ENCODE measurements around the gene FOXD1. TPM values are rescaled to one million over a fixed set of nuclear protein-coding genes. Genes with fewer than 3 reads are reported as not detected.

The FOXD1 gene
- total and polyA plus RNA-seq, 2 of the 8 experiments (the other 6 are each of a cell fraction or from before 2014, with no cell fraction given), result 0.11 to 1.1 TPM

DNA sequence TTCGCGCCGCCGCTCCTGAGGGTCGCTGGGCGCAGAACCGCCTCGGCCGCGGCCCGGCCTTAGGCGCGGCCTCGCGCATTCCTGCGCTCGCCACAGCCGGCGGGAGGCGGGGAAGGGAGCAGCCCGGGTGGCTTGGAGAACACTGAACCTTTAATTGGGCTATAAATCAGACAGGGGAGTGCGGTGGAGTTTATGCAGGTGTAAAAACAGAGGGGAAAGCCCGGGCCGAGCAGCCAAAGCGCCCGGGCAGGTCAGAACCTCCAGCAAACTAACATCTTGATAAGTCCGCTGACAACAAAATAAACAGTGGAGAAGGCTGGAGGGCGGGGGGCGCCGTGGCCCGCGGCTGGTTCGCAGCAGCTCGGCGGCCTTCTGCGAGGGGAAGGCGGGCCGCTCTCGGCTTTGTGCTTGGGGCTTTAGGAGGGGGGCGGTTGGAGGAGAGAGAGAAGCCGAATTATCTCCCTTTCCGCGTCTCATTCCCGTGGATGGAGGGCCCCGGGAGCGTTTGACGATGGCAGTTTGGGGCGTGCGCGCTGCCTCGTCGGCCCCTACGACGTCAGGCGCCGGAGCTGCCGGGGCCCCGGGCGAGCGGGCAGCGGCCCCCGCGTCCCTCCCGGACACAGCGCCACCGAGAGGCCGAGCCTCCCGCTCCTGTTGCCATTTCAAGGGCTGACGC, 11.3 kb downstream of the FOXD1 start:
- H3K4me2 ChIP-seq (ENCODE audit: insufficient read depth in 1 of 2, low read depth in 2 of 2, low read length in 2 of 2), result peak overlapping the region; percentile 43 to 94
- no peak overlapping the region for H3K27ac ChIP-seq (ENCODE audit: low read depth, low read length)
- H3K79me2 ChIP-seq (ENCODE audit: control insufficient read depth in 1 of 2, insufficient read depth in 2 of 2, low read length in 2 of 2), result no peaks in the 10 kb centered on the region
- peaks cover 3 to 5% of the 10 kb centered on the region in 2 experiments for H4K20me1 ChIP-seq (replicated peaks in 1 of 2; ENCODE audit: control insufficient read depth in 1 of 2, insufficient read depth in 2 of 2, low read length in 2 of 2)
- DNase-seq (ENCODE audit: low read depth in 1 of 2, low spot score in 2 of 2) (peak in 1 of 2 experiments; percentile 85), FAIRE-seq (no peak)
- peaks cover 6% of the 10 kb centered on the region; the same call in 1 of the 2 replicates for H3K23me2 ChIP-seq (ENCODE audit: low read depth, low read length)
- H3K9ac ChIP-seq (replicated peaks in 1 of 4; ENCODE audit: extremely low read depth in 1 of 4, low read depth in 3 of 4, low read length in 3 of 4), result peak overlapping the region in 1 of 4 experiments; percentile 57; a peak in 1 of 7 replicates
- no peaks in the 10 kb centered on the region for H3K79me1 ChIP-seq (ENCODE audit: low read depth, low read length)
- no peak overlapping the region for H3K14ac ChIP-seq (ENCODE audit: insufficient read length)
- H3K9me3 ChIP-seq (ENCODE audit: insufficient read depth in 2 of 2, low read depth in 1 of 2, low read length in 1 of 2), result peaks cover 0 to 2% of the 10 kb centered on the region in 2 experiments; a peak in 1 of 4 replicates
- 1% methylated on average over 60 of the region's 69 CpGs; no CpG with 5 or more reads in 1 of the 2 experiments for WGBS, 2 experiments (ENCODE audit: extremely low coverage in 1 of 2, insufficient coverage in 1 of 2, insufficient read length in 1 of 2, insufficient replicate concordance in 2 of 2, low coverage in 1 of 2, low lambda C conversion rate in 2 of 2, missing lambda C conversion rate in 1 of 2)
- no peak overlapping the region for H3K23ac ChIP-seq (ENCODE audit: insufficient read length)
- peaks cover 0 to 4% (median 4%) of the 10 kb centered on the region in 4 experiments; a peak in 5 of 7 replicates for H3K4me1 ChIP-seq (replicated peaks in 1 of 4; ENCODE audit: control insufficient read depth in 3 of 4, insufficient read depth in 4 of 4, low read length in 3 of 4)
- H2BK20ac ChIP-seq (ENCODE audit: low read length), result no peak overlapping the region
- POLR2A ChIA-PET (ENCODE audit: partially characterized antibody), result interaction anchor here (1.0 to 1.3 kb wide), 3 partner anchors 11 to 50 kb away, joined by 3 read pairs; partner anchors contain the start of gene FOXD1
- no peak overlapping the region for H2AK5ac ChIP-seq (ENCODE audit: low read depth, low read length)
- no peak overlapping the region for H2BK120ac ChIP-seq (replicated peaks; ENCODE audit: low read depth, low read length)
- no peak overlapping the region for H2BK5ac ChIP-seq (ENCODE audit: low read depth, low read length)
- H4K8ac ChIP-seq (ENCODE audit: extremely low read depth, insufficient read depth, low read length), result peak overlapping the region; percentile 85
- H2BK15ac ChIP-seq (ENCODE audit: low read length), result no peak overlapping the region
- no peak overlapping the region for H3K4ac ChIP-seq (replicated peaks; ENCODE audit: insufficient read length, low read depth, low read length)
- CTCF ChIA-PET (ENCODE audit: partially characterized antibody), result interaction anchor here (0.8 to 1.6 kb wide), 8 partner anchors 8 to 139 kb away, joined by 3 to 5 read pairs (median 3); no protein-coding TSS in a partner anchor
- no peak overlapping the region for H3K56ac ChIP-seq (replicated peaks; ENCODE audit: insufficient read length, low read depth, low read length)
- no peaks in the 10 kb centered on the region; a peak in 1 of 8 replicates for H3K36me3 ChIP-seq (ENCODE audit: control insufficient read depth in 2 of 4, insufficient read depth in 4 of 4, low read length in 3 of 4)
- H3K18ac ChIP-seq (ENCODE audit: extremely low read depth, low read length), result peak overlapping the region; percentile 81
- H3K27me3 ChIP-seq (replicated peaks in 1 of 4; ENCODE audit: control insufficient read depth in 3 of 4, extremely low read depth in 1 of 4, insufficient read depth in 3 of 4, low read length in 3 of 4), result peaks cover 71 to 97% (median 85%) of the 10 kb centered on the region in 4 experiments
- no peak overlapping the region for H4K5ac ChIP-seq (ENCODE audit: insufficient read length, low read depth, low read length)
- H2BK12ac ChIP-seq (ENCODE audit: low read depth, low read length), result peak overlapping the region; percentile 33; the same call in 1 of the 2 replicates
- peak overlapping the region; percentile 6 to 58 (median 38); a peak in 7 of 8 replicates for H3K4me3 ChIP-seq (ENCODE audit: extremely low read depth in 1 of 4, insufficient read depth in 2 of 4, low read depth in 3 of 4, low read length in 4 of 4)
- 0 out of 2 replicates have a peak overlapping the region, but pooled peaks have one; percentile 6 for H2AFZ ChIP-seq (ENCODE audit: low read length)
- H4K91ac ChIP-seq (replicated peaks; ENCODE audit: insufficient read length, low read length), result peak overlapping the region; percentile 26
- no peak for TF ChIP-seq SAP30 (IDR thresholded peaks at IDR 0.05; ENCODE audit: insufficient read depth, insufficient replicate concordance, low read length)
- TF ChIP-seq MAFK (IDR thresholded peaks at IDR 0.05; ENCODE audit: low read depth, low read length), result no peak
- peak; percentile 17; the same call in 1 of the 2 replicates for TF ChIP-seq CREB1 (IDR thresholded peaks at IDR 0.05)
- TF ChIP-seq KDM4A (IDR thresholded peaks at IDR 0.05; ENCODE audit: low read depth, low read length, severe bottlenecking), result peak; percentile 20
- TF ChIP-seq TBP (IDR thresholded peaks at IDR 0.05; ENCODE audit: low read depth, low read length), result no peak
- no peak for TF ChIP-seq BRCA1 (IDR thresholded peaks at IDR 0.05; ENCODE audit: low read depth, low read length)
- no peak for TF ChIP-seq ZNF274 (IDR thresholded peaks at IDR 0.05; ENCODE audit: borderline replicate concordance, extremely low read depth, low read length)
- TF ChIP-seq, protein P1, sequence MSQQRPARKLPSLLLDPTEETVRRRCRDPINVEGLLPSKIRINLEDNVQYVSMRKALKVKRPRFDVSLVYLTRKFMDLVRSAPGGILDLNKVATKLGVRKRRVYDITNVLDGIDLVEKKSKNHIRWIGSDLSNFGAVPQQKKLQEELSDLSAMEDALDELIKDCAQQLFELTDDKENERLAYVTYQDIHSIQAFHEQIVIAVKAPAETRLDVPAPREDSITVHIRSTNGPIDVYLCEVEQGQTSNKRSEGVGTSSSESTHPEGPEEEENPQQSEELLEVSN (IDR thresholded peaks at IDR 0.05), result no peak
- TF ChIP-seq BCL11A (IDR thresholded peaks at IDR 0.05; ENCODE audit: low read depth in 2 of 2, low read length in 2 of 2), result no peak
- no peak for TF ChIP-seq POLR2A (IDR thresholded peaks at IDR 0.05; ENCODE audit: control extremely low read depth in 1 of 2, low read depth in 2 of 2, low read length in 2 of 2)
- TF ChIP-seq SP2 (IDR thresholded peaks at IDR 0.05; ENCODE audit: low read length), result no peak
- no peak for TF ChIP-seq SP1 (IDR thresholded peaks at IDR 0.05; ENCODE audit: low read depth, low read length)

Data from H1 (cell line).